CD4-positive, alpha-beta T cell treated with Interferon alpha-2 for 1 hour (primary cell): ENCODE data around the gene SNX25.
A peak's percentile ranks its signal among the peaks of the same experiment; 100 is the strongest.
"Not testable (repeated sequence)": the region's sequence is repeated elsewhere in the genome, so short reads cannot be mapped to it uniquely, and the experiment has no call there.

ENCODE experiments used
- DNase-seq, 2 donors: peaks; one replicate each; pipeline ENCODE4 v3.0.0-alpha.2; 2020 to 2022

SNX25 gene

GRCh38 chr4:185235119-185235842, 25.9 kb downstream of the SNX25 start:
- no peak for DNase-seq

GRCh38 chr4:185235843-185236503, 26.6 kb downstream of the SNX25 start:
- no peak for DNase-seq

GRCh38 chr4:185237175-185237574, 27.8 kb downstream of the SNX25 start:
- no peak for DNase-seq

GRCh38 chr4:185238215-185238681, 28.9 kb downstream of the SNX25 start:
- DNase-seq: no peak

GRCh38 chr4:185238750-185239149, 29.4 kb downstream of the SNX25 start:
- no peak for DNase-seq

- not testable (repeated sequence) for DNase-seq
Measured at GRCh38 chr4:185240486-185240885, 31.1 kb downstream of the SNX25 start.

GRCh38 chr4:185242749-185243533, 33.5 kb downstream of the SNX25 start:
- no peak for DNase-seq

- no peak for DNase-seq
Measured at GRCh38 chr4:185243879-185244278, 34.5 kb downstream of the SNX25 start.

GRCh38 chr4:185244763-185245162, 35.4 kb downstream of the SNX25 start:
- no peak for DNase-seq

- no peak for DNase-seq
Measured at GRCh38 chr4:185246453-185246852, 37.1 kb downstream of the SNX25 start.

- DNase-seq: no peak
Measured at GRCh38 chr4:185247151-185247550, 37.8 kb downstream of the SNX25 start.

- no peak for DNase-seq
Measured at GRCh38 chr4:185248393-185249039, 39.1 kb downstream of the SNX25 start.

GRCh38 chr4:185249105-185249504, 39.7 kb downstream of the SNX25 start:
- DNase-seq: no peak

- DNase-seq: peak; percentile 28 to 62
Measured at GRCh38 chr4:185254434-185254833, 45.0 kb downstream of the SNX25 start.

GRCh38 chr4:185255868-185256267, 46.5 kb downstream of the SNX25 start:
- peak in 1 of 2 donors; percentile 23 for DNase-seq

- DNase-seq: no peak
Measured at GRCh38 chr4:185256446-185256845, 47.0 kb downstream of the SNX25 start.

GRCh38 chr4:185257086-185257485, 47.7 kb downstream of the SNX25 start:
- DNase-seq: no peak

- DNase-seq: no peak
Measured at GRCh38 chr4:185257694-185258093, 48.3 kb downstream of the SNX25 start.

GRCh38 chr4:185258741-185259140, 49.3 kb downstream of the SNX25 start:
- peak in 1 of 2 donors; percentile 36 for DNase-seq

- no peak for DNase-seq
Measured at GRCh38 chr4:185259719-185260118, 50.3 kb downstream of the SNX25 start.

GRCh38 chr4:185261946-185262345, 52.5 kb downstream of the SNX25 start:
- DNase-seq: no peak

- DNase-seq: no peak
Measured at GRCh38 chr4:185263419-185263818, 54.0 kb downstream of the SNX25 start.

GRCh38 chr4:185265942-185266341, 56.5 kb downstream of the SNX25 start:
- peak in 1 of 2 donors; percentile 19 for DNase-seq
